K562 (cell line): ENCODE data around the gene CUL1. TPM values are rescaled to one million over a fixed set of nuclear protein-coding genes. Genes with fewer than 3 reads are reported as not detected.

Experiments
- AFF1 ChIP-seq, 2 experiments: fragments of 450-650 bp; IDR thresholded peaks; 2 replicates each; pipeline ENCODE4 v1.6.1; 2018; ENCODE audit warnings: mild to moderate bottlenecking in 2 of 2, low read depth in 1 of 2; ENCODE audit not compliant: partially characterized antibody in 2 of 2
- ARID2 ChIP-seq: fragments of 450-650 bp; IDR thresholded peaks from 2 replicates; pipeline ENCODE4 v1.6.1; 2017; ENCODE audit warnings: antibody characterized with exemption, mild to moderate bottlenecking
- CBX1 ChIP-seq: sonication (generic); IDR thresholded peaks from 2 replicates; pipeline ENCODE4 v1.6.1; 2016; ENCODE audit warnings: antibody characterized with exemption, low read depth, mild to moderate bottlenecking
- CEBPZ ChIP-seq: fragments of 150-350 bp; IDR thresholded peaks from 2 replicates; pipeline ENCODE4 v1.6.1; 2014; ENCODE audit warnings: low read depth, mild to moderate bottlenecking, low read length, borderline replicate concordance
- DPF2 ChIP-seq: fragments of 450-650 bp; IDR thresholded peaks from 2 replicates; pipeline ENCODE4 v1.6.1; 2016
- EWSR1 ChIP-seq: fragments of 450-650 bp; IDR thresholded peaks from 2 replicates; pipeline ENCODE4 v1.6.1; 2018; ENCODE audit warnings: borderline replicate concordance, mild to moderate bottlenecking, low read depth, moderate library complexity; ENCODE audit not compliant: partially characterized antibody
- EZH2 ChIP-seq: IDR thresholded peaks from 2 replicates; pipeline ENCODE4 v1.6.1; 2012; ENCODE audit warnings: low read depth, mild to moderate bottlenecking, inconsistent platforms, low read length, borderline replicate concordance
- JUND ChIP-seq, 2 experiments: IDR thresholded peaks; 2 replicates in 1 of 2; 3 replicates in 1 of 2; pipeline ENCODE4 v1.6.1; 2011; ENCODE audit warnings: borderline replicate concordance in 2 of 2, low read depth in 2 of 2, low read length in 2 of 2, improper control_type of control experiment in 1 of 2, missing biosample characterization in 1 of 2, missing genetic modification characterization in 1 of 2, missing genetic modification reagents in 1 of 2
- MEF2D ChIP-seq: conservative IDR thresholded peaks from 2 replicates; pipeline ENCODE4 v1.6.1; 2016; ENCODE audit warnings: low read depth, missing genetic modification characterization, missing compliant biosample characterization
- POLR2AphosphoS5 ChIP-seq: IDR thresholded peaks from 2 replicates; pipeline ENCODE4 v1.6.1; 2011; ENCODE audit warnings: mild to moderate bottlenecking, low read depth, low read length, moderate library complexity; ENCODE audit not compliant: control insufficient read depth, insufficient read depth
- RCOR1 ChIP-seq, 2 experiments: IDR thresholded peaks; 2 replicates each; pipeline ENCODE4 v1.6.1; 2012; ENCODE audit warnings: low read depth in 2 of 2, low read length in 2 of 2, borderline replicate concordance in 1 of 2, improper control_type of control experiment in 1 of 2
- SMAD4 ChIP-seq: fragments of 250-450 bp; sonication (Bioruptor Pico); conservative IDR thresholded peaks from 2 replicates; pipeline ENCODE4 v1.8.0; 2021; ENCODE audit warnings: inconsistent platforms, mild to moderate bottlenecking, moderate library complexity
- SRSF9 ChIP-seq: fragments of 200-400 bp; formaldehyde crosslinking; IDR thresholded peaks from 2 replicates; pipeline ENCODE4 v1.6.1; 2017; ENCODE audit warnings: low read depth, low read length, borderline replicate concordance
- ZFX ChIP-seq: sonication (generic); formaldehyde crosslinking; IDR thresholded peaks from 2 replicates; pipeline ENCODE4 v1.8.0; 2022; ENCODE audit warnings: mild to moderate bottlenecking, missing genetic modification reagents, moderate library complexity
- ZNF121 ChIP-seq: sonication (generic); formaldehyde crosslinking; conservative IDR thresholded peaks from 2 replicates; pipeline ENCODE4 v1.8.0; 2022; ENCODE audit warnings: missing genetic modification reagents
- ZNF217 ChIP-seq: sonication (generic); formaldehyde crosslinking; IDR thresholded peaks from 2 replicates; pipeline ENCODE4 v1.8.0; 2022; ENCODE audit warnings: mild to moderate bottlenecking, missing genetic modification reagents
- ZNF232 ChIP-seq: sonication (generic); formaldehyde crosslinking; IDR thresholded peaks from 2 replicates; pipeline ENCODE4 v1.8.0; 2022; ENCODE audit warnings: mild to moderate bottlenecking, missing genetic modification reagents
- ZNF274 ChIP-seq: IDR thresholded peaks from 2 replicates; pipeline ENCODE4 v1.6.1; 2011; ENCODE audit warnings: low read depth, mild to moderate bottlenecking, low read length, moderate library complexity, borderline replicate concordance
- polyA plus RNA-seq, 8 experiments: library from polyadenylated mRNA; depleted of rRNA in 4 of 8; stranded (reverse) in 5 of 8; unstranded in 3 of 8; fragments of >200 nt; fragmentation: Nextera tagmentation in 2 of 8; fragmentation: Illumina TruSeq in 1 of 8; extraction: Ambion mirVana in 2 of 8; extraction: Trizol in 1 of 8; gene quantifications; 2 replicates each; pipeline versions ENCODE4 v1.2.1 to v1.2.3, GENCODE V29; 2011 to 2014; ENCODE audit warnings: inconsistent platforms in 1 of 8, missing spikeins in 1 of 8
- total RNA-seq, 7 experiments: library from RNA; depleted of rRNA in 6 of 7; stranded (reverse); fragments of >200 nt in 6 of 7; fragmentation: Illumina TruSeq in 2 of 7; extraction: Trizol in 2 of 7; gene quantifications; 2 replicates each; pipeline versions ENCODE4 v1.2.1 to v1.2.3, GENCODE V29; 2011 to 2021; ENCODE audit warnings: low replicate concordance in 1 of 7

CUL1 gene
- total and polyA plus RNA-seq, 9 of the 15 experiments (the other 6 are each of a cell fraction or from before 2014, with no cell fraction given) = 31.5 to 107 (median 96.5) TPM

DNA sequence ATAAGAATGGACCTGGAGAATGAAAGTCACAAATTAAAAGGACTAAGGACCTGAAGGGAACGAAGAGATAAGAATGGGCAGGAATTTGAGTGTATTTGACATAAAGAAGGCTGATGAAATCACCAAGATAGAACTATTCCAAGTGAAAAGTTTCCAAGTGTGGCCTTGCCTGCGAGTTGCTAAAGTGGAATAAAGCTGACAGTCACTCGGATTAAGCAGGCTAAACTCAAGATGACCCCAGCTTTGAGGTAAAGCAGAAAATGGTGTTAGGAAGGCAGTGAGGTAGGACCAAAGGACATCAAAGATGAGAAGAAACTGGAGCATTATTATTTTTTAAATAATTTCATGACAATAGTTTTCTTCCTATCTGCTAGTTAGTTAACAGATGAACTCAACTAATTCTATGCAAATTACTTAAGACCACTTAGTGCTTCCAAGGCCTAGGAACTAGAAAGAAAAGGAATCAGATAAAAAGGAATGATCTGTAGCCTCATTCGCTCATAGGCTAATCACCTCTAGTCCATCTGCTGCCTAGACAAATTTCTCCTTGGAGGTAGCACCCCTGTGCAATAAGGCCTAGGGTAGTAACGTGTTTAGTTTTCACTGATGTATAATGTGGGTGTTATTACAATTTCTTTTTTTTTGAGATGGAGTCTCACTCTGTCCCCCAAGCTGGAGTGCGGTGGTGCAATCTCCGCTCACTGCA is 150.8 kb downstream of the CUL1 start (continued):
- no peak for TF ChIP-seq AFF1 (IDR thresholded peaks at IDR 0.05; ENCODE audit: low read depth in 1 of 2, partially characterized antibody in 2 of 2)
- no peak for TF ChIP-seq SMAD4
- no peak for TF ChIP-seq JUND (IDR thresholded peaks at IDR 0.05; ENCODE audit: borderline replicate concordance, low read depth, low read length)
- 0 out of 3 replicates have a peak, but pooled peaks have one; percentile 23 for TF ChIP-seq JUND (tag; IDR thresholded peaks at IDR 0.05; ENCODE audit: borderline replicate concordance, low read depth, low read length)
- TF ChIP-seq ZFX (CRISPR knock-in tag) = no peak; the same call in 1 of the 2 replicates
- no peak for TF ChIP-seq RCOR1 (IDR thresholded peaks at IDR 0.05; ENCODE audit: borderline replicate concordance in 1 of 2, low read depth in 2 of 2, low read length in 2 of 2)
- no peak for TF ChIP-seq MEF2D (tag)
- TF ChIP-seq ZNF217 = no peak
- no peak for TF ChIP-seq ARID2
- no peak for TF ChIP-seq ZNF274
- TF ChIP-seq POLR2AphosphoS5 = 0 out of 2 replicates have a peak, but pooled peaks have one; percentile 21
- TF ChIP-seq EWSR1 = no peak
- TF ChIP-seq ZNF232 = no peak
- peak; percentile 58; the same call in 1 of the 2 replicates for TF ChIP-seq DPF2
- no peak for TF ChIP-seq EZH2
- no peak for TF ChIP-seq SRSF9
- no peak for TF ChIP-seq ZNF121 (CRISPR knock-in tag)
- no peak for TF ChIP-seq CEBPZ
- no peak for TF ChIP-seq CBX1
